22Rv1 (cell line): ENCODE measurements around the gene ISYNA1.

Experiments used
- CTCF ChIP-seq: fragments of 450-650 bp; IDR thresholded peaks from 2 replicates; pipeline ENCODE4 v1.5.1; 2017; ENCODE audit warnings: mild to moderate bottlenecking
- ZFX ChIP-seq: fragments of 450-650 bp; IDR thresholded peaks from 2 replicates; pipeline ENCODE4 v1.6.1; 2017; ENCODE audit warnings: antibody characterized with exemption, borderline replicate concordance

GRCh38 chr19:18433015-18433691 lies 4.8 kb downstream of the ISYNA1 start:
- TF ChIP-seq CTCF (no peak), ZFX (no peak)
